ENCODE results near the gene MPP3.

GRCh38 chr17:43831633-43832032, 1.3 kb downstream of the MPP3 start:
- TF ChIP-seq CTCF (IDR thresholded peaks at IDR 0.05) (no peak), MAX (CRISPR knock-in tag; IDR thresholded peaks at IDR 0.05) (no peak), NFYB (CRISPR knock-in tag; conservative IDR thresholded peaks at IDR 0.05; ENCODE audit: low read depth) (no peak), NR2C2 (CRISPR knock-in tag; IDR thresholded peaks at IDR 0.05) (no peak), TEAD4 (CRISPR knock-in tag; IDR thresholded peaks at IDR 0.05) (no peak), ZNF281 (CRISPR knock-in tag; IDR thresholded peaks at IDR 0.05) (no peak), USF2 (CRISPR knock-in tag; IDR thresholded peaks at IDR 0.05) (no peak), SP1 (CRISPR knock-in tag; conservative IDR thresholded peaks at IDR 0.05) (no peak), E2F4 (CRISPR knock-in tag; IDR thresholded peaks at IDR 0.05; ENCODE audit: borderline replicate concordance, low read depth) (no peak), ESRRA (CRISPR knock-in tag; IDR thresholded peaks at IDR 0.05; ENCODE audit: borderline replicate concordance) (no peak), MXD4 (CRISPR knock-in tag; IDR thresholded peaks at IDR 0.05; ENCODE audit: borderline replicate concordance) (no peak)
